Astrocyte of the cerebellum (primary cell): Measurements from ENCODE around the gene DGKI.

ENCODE experiments used
- DNase-seq: peaks from one replicate; pipeline ENCODE4 v3.0.0-alpha.2; 2011; ENCODE audit warnings: low read depth
- H3K4me3 ChIP-seq: 2 replicates; pipeline ENCODE4 v1.5.1; 2011; ENCODE audit warnings: mild to moderate bottlenecking, low read depth, low read length, moderate library complexity
- in situ Hi-C: cut with HindIII; loops from 2 replicates; pipeline ENCODE4 v1.10.0; 2017; ENCODE audit warnings: low sequenced_read_pairs
- TF ChIP-seq, protein P1 (sequence below): IDR thresholded peaks from 2 replicates; pipeline ENCODE4 v1.5.1; 2012; ENCODE audit warnings: low read length, low read depth, moderate library complexity, mild to moderate bottlenecking; ENCODE audit errors: missing control alignments

The DGKI gene

DNA sequence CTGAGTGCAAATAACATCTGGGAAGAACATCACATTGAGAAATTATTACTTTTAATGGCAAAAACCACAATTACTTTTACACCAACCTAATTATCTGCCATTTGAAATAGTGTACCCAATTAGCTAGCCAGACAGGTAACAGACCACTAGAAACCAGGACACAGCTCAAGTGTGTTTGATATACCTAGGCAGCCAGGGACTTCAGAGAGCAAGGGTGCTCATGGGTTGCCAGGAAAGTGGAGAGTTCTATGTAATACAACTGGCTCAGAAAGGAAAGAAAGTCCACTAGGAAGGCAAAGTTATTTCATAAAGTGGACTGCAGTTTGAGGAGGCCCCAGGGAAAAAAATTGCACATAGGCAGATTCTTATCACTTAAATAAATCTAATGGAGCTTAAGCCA, 453.2 kb downstream of the DGKI start:
- no peak for DNase-seq
- H3K4me3 ChIP-seq, result no peak overlapping the region
- TF ChIP-seq, protein P1, sequence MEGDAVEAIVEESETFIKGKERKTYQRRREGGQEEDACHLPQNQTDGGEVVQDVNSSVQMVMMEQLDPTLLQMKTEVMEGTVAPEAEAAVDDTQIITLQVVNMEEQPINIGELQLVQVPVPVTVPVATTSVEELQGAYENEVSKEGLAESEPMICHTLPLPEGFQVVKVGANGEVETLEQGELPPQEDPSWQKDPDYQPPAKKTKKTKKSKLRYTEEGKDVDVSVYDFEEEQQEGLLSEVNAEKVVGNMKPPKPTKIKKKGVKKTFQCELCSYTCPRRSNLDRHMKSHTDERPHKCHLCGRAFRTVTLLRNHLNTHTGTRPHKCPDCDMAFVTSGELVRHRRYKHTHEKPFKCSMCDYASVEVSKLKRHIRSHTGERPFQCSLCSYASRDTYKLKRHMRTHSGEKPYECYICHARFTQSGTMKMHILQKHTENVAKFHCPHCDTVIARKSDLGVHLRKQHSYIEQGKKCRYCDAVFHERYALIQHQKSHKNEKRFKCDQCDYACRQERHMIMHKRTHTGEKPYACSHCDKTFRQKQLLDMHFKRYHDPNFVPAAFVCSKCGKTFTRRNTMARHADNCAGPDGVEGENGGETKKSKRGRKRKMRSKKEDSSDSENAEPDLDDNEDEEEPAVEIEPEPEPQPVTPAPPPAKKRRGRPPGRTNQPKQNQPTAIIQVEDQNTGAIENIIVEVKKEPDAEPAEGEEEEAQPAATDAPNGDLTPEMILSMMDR, result no peak
- in situ Hi-C loops, result no loop called here

DNA sequence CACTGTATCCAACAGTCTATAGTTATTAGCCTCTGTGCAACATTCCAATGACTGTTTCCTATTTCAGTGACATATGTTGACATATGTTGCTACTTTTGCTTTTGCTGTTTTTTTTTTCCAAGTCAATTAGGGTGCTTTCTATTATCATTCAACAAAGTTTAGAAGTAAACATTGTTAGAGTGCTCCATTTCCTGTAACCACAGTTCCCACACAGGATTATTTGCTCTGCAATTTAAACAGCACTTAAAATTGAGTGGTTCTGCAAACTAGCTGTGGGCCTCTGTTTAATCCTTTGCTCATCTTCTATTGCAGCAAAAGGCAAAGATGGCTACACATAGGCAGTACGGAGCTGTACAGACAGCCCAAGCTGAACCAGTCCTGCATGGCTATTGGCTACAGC, 456.7 kb downstream of the DGKI start:
- DNase-seq, result no peak
- in situ Hi-C loops, result no loop called here
- TF ChIP-seq, protein P1, result no peak
- H3K4me3 ChIP-seq, result no peak overlapping the region

DNA sequence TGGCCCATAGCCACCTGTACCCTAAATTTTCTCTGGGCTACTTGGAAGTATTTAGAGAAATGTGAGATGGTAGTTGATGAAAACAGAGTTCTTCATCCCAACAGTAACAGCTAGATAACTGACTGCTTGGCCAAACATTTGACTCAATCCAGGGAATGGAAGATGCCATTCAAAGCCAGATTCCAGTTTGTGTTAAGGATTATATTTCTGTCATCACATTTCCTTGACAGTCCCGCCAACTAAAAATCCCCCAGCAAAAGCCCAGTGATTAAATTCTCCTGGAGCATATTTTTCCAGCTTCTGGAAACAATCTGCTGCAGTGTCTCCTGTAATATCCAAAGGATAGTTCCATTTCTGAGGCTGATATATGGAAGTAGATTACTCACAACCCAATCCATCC, 457.9 kb downstream of the DGKI start:
- no peak for DNase-seq
- no peak overlapping the region for H3K4me3 ChIP-seq
- in situ Hi-C loops, result no loop called here
- TF ChIP-seq, protein P1, result no peak

DNA sequence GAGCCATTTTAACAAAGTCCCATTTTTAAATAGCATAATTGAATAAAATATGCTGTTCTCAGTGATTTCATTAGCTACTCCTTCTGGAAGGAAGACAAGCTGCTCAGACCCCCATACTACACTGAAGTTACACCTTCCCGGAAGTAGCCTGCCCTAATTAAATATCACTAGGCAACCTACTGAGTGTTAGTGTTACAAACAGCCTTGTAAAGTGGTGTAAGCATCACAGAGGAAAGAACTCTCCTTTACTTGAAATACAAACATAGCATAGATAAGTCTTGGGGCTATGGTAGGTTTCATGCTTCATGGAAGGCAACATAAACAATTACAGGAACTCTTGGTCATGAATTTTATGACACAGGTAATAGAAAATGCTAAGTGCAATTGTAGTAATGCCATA, 459.8 kb downstream of the DGKI start:
- in situ Hi-C loops, result no loop called here
- H3K4me3 ChIP-seq, result no peak overlapping the region
- TF ChIP-seq, protein P1, result no peak
- DNase-seq, result no peak

DNA sequence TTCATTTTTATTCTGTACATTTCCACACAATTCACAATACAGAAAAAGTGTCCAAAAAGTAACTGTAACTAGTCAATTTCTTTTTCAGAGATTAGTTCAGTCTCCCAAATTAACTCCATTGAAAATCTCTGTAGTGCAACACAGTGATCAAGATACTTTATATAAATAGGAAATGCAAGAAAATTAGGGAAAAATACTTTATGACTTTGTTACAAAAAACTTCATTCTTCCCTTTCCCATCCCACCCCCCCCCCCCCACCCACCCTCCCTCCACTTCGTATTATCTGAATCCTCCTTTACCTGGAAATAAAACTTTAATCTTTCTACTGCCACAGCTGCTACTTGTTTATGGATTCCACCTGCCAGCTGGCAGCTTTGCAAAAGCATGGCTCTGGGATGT, 465.7 kb downstream of the DGKI start:
- TF ChIP-seq, protein P1, result no peak
- DNase-seq, result no peak
- in situ Hi-C loops, result no loop called here
- no peak overlapping the region for H3K4me3 ChIP-seq

DNA sequence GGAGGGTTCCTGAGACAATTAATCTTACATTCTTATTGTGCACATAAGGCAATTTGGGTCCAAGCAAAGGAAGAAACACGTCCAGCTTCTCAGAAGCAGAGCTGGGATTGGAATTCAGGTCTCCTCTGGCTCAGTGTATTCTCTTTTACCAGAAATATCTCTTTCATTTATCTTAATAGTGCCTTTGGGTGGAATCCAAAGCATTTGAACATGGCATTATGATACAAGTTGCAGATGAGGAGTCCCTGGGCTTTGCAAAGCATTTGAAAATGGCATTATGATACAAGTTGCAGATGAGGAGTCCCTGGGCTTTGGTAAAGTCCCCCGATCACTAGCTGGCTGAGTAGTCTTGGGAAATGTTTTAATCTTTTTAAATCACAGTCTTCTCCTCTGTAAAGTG, 473.3 kb downstream of the DGKI start:
- TF ChIP-seq, protein P1, result no peak
- no peak overlapping the region for H3K4me3 ChIP-seq
- in situ Hi-C loops, result no loop called here
- DNase-seq, result no peak

DNA sequence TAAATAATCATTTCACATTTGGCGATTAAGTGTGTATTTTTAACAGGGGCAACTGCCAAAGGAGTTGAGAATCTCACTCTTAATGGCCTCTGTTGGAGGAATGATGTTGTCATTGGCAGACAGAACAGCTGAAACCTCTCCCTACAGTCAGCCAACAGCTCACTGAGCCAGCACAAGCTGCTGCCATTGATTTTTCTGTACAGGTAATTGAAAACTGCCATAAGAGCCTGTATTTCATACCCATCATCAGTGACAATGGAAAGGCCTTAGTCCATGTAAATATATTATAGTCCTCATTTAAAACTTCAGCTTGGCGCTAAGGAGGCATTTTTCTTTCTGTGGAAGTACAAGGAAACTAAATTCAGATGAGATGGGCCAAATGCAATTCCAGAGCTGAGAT, 475.2 kb downstream of the DGKI start:
- TF ChIP-seq, protein P1, result no peak
- H3K4me3 ChIP-seq, result no peak overlapping the region
- in situ Hi-C loops, result no loop called here
- DNase-seq, result no peak
